Activated CD8-positive, alpha-beta memory T cell treated with anti-CD3 and anti-CD28 coated beads, Interleukin-2, amount 50 U/mL, for 48 hours (primary cell): ENCODE measurements around the gene E2F7.

ENCODE experiments used
- DNase-seq: peaks from one replicate; pipeline ENCODE4 v3.0.0-alpha.2; 2020

Gene E2F7

DNA sequence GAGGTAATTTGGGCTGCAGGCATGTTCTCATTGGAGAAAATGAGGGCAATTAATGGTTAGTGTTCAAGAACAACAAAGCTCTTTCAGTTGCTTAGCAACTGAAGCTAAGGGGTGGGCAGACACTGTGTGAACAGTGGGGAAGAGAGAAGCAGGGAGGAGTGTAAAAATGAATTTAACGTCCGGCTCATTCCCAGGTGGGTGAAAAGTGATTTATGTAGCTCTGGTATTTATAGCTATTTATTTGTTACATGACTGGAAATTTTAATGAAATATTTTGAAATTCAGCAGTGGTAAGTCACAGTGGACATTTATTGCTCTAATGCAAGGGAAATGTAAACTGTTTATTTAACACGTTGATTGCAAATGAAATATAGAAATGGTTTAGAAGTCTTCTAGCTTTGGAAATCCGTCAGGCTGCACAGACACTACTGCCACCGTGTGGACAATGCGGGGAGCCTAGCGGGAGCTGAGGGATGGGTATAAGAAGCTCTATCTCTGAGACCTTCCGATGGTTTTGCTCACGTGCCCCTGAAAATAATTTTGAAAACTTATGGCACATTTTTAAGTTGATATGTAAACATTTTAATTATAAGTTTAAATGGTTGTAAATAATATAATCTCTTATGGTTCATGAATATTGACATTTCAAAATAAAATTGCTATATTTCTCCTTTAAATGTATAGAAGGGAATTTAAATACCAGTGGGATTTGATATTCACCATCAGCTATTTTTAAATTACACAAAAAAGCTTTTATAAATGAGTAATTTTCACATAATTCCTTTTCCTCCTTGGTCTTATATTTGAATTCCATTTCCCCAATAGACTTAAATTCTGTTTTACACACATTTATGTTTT, 54.4 kb downstream of the E2F7 start:
- DNase-seq: peak; percentile 82

DNA sequence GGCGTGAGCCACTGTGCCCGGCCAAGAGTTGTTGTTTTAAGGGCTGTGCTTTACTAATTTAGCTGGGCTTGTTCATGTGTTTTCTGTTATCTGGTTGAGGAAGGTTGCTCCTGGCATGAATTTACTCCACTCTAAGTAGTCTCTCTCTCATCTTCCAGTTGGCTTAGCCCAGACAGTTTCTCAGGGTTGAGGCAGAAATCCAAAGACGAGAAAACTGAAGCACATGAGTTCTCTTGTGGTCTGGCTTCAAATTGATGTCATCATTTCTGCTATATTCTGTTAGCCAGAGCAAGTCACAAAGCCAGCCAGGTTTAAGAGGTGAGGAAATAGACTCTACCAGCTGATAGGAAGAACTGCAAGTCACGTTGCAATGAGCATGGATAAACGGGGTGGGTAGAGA, 57.9 kb downstream of the E2F7 start:
- no peak for DNase-seq

DNA sequence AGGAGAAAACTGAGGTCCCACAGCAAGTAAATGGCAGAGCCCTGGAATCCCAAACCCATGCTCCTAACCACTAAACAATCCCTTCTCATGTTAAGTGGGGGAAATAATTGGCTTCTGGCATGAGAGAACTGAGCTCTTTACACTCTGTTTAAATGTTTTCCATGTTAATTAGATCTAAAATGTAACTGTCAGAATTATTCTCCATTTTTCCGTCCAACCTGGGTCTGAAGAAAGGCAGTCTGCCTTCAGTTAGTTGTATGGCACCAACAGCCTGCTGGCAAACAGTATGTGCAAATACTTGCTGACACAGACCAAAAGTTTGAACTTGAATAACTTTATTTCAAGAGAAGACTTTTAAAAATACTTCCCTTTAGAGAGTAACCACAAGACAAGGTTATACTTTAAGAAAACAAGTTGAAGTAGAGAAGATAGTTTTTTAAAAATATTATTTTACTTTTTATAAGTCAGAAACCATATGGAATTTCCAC, 59.7 kb downstream of the E2F7 start:
- no peak for DNase-seq

DNA sequence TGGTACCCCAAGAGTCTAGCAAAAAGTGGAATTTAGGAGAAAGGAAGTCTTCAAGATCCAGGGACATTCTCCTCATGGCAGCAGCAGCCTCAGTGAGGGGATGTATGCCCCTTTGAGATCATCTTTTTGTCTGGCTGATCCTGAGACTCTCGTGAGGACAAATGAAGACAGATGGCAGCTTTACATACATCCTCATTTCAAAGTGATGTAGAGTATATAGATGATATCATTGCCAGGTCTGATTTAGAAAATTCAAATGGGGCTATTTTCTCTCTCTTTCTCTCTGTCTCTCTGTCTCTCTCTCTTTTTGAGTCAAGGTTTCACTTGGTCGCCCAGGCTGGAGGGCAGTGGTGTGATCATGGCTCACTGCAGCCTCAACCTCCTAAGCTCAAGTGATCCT, 61.5 kb downstream of the E2F7 start:
- no peak for DNase-seq

DNA sequence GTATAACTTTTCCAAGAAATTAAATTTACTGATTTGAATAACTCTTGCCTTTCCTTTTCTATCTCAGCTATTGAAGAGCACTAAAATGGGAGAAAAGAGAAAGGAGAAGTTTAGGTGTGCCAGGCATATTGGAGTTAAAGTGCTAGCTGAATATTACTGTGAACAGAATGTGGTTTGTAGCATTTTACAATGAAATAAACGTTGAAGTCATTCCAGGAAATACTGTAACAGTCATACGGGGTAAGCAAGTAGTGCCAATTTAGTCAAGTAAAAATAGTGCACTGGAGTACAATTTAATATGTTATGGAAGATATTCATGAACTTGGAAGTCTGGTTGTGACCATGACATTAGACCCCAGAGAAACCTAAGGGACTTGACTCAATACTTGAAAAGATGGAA, 62.1 kb downstream of the E2F7 start:
- no peak for DNase-seq

DNA sequence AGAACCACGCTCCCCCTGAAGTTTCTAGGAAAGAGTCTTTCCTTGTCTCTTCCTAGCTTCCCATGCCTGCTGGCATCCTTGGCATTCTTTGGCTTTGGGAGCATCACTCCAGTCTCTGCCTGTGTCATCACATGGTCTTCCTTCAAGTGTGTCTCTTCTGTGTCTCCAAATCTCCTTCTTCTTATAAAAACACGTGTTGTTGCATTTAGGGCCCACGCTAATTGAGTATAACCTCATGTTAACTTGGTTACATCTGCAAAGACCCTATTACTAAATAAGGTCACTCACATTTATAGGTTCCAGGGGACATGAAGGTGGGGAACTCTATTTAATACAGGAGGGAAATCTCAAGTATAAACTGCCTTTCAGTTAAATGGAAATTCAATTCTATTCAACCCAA, 63.0 kb downstream of the E2F7 start:
- no peak for DNase-seq

DNA sequence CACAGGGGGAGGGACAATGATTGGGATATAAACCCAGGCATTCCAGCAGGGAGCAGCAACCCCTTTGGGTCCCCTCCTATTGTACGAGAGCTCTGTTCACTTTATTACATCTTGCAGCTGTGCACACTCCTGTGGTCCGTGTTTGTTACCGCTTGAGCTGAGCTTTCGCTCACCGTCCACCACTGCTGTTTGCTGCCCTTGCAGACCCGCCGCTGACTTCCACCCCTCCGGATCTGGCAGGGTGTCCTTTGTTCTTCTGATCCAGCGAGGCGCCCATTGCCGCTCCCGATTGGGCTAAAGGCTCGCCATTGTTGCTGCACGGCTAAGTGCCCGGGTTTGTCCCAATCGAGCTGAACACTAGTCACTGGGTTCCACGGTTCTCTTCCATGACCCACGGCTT, 64.1 kb downstream of the E2F7 start:
- DNase-seq: no peak

DNA sequence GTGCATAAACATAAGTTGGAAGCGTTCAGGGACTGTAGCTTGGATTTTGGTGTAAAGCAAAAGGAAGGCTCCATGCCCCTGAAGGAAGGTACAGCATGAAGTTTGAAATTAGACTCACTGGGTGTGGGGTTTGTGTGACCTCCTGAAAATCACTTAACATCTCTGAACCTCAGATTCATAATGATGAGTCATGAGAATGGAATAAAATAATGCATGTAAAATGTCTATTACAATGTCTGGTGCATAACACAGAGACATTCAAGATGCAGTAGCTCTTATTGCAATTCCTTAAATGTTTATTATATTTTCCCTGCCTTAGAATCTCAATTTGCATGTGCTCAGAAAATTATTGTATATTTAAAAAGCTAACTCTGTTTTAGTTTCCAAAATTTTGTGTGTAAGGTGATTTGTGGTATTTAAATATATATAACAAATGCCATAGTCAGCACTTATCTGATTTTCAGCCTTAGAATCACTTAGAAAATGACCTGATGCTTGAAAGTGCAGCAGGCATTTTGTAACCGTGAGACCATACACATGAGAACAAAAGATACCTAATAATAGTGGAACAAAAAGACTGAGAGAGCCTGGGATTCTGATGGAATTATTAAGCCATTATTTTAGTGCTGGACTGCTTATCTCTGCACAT, 66.3 kb downstream of the E2F7 start:
- DNase-seq: no peak

DNA sequence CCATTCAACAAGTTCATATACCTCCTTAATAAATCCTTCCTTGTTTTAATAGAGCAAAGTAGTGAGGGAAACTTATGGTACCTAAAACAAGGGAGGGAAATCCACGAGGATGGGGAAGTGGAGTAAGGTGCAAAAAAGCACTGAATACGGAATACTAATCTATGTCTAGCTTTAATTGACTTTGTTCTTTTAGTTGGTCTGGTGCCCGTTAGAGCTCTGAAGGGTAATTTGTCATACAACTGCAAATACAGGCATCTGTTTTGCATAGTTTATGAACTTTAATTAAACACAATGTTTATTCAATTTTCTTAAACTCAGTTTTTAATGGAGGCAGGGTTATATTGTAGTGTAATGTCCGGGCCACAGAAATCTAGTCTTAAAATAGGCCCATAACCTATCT, 67.0 kb downstream of the E2F7 start:
- DNase-seq: no peak

DNA sequence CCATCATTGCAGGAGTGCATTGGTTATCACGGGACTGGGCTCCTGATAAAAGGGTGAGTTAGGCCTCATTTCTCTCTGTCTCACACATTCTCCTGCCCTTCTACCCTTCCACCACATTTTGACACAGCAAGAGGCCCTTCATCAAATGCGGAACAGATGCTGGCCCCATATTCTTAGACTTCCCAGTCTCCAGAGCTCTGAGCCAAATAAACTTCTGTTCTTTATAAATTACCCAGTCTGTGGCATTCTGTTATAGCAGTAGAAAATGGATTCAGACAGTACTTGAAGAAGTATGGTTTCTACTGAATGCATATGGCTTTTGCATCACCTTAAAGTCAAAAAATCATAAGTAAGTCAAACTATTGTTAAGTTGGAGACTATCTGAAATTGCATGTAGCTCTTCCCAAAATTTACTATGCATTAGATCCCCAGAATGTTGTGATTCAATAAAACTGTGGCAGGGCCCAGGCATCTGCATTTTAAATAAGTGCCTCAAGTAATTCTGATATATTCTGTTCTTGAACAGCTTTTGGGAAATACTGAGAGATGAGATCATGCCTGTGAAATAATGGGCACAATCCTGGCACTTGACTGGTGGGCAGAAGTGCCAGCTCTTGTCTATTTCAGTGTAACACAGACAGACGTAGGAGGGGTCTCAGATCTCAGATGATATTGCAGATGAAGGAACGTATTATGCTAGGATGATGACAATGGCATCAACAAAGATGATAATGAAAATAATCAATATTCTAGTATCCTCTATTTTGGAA, 68.2 kb downstream of the E2F7 start:
- DNase-seq: no peak

DNA sequence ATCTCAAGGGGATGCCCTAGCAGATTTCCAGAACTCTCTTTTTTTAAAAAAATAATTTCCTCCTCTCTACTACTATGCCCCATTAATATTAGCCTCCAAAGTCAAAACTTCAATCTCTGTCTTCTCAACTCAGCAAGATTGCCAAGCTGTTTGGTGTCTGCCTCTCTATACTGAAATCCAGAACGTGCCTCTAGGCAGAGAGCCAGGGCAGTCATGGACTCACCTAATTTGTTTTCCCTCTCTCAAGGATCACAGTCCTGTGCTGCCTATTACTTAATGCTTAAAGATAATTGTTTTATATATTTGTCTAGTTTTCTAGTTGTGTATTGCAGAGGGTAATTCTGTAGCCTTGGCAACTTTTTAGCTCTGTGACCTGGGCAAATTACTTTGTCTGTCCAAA, 74.7 kb downstream of the E2F7 start:
- DNase-seq: no peak

DNA sequence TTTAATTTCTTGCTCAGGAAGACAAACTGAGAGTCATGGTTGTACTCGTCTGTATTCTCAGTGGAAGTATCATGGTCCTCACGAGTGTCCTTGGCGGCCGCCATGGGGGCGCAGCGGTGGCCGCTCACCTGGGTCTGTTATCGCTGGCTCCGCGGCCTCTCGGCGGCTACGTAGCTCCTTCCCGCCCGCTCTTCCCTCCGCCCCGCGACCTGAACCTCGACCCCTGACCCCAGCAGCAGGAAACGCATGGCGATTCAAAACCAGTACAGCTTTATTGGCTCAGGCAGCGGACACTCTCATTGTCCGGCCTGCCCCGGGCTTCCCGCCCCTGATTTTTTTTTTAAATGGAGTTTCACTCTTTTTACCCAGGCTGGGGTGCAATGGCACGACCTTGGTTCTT, 80.8 kb downstream of the E2F7 start:
- DNase-seq: no peak

DNA sequence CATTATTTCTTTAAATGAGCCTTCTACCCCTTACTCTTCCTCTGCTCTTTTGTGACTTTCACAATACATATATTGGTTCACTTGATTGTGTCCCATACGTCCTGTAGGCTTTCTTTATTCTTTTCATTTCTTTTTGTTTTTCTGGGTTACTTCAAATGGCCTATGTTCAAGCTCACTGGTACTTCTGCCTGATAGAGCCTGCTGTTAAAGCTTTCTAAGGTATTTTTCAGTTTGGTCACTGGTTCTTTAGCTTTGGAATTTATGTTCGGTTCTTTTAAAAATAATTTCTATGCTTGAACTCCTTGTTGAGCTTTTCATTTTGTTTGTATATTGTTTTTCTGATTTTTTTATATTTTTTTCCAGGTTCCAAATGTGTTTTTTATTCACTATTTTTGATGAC, 81.9 kb downstream of the E2F7 start:
- no peak for DNase-seq

DNA sequence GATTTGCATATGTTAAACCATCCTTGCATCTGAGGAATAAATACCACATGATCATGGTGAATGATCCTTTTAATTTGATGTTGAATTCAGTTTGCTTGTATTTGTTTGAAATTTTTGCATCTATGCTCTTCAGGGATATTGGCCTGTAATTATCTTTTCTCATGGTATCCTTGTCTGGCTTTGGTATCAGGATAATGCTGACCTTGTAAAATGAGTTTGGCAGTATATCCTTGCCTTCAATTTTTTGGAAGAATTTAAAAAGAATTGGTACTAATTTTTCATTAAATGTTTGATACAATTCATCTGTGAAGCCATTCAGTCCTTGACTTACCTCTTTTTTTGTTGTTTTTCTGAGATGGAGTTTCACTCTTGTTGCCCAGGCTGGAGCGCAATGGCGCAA, 85.2 kb downstream of the E2F7 start:
- no peak for DNase-seq

DNA sequence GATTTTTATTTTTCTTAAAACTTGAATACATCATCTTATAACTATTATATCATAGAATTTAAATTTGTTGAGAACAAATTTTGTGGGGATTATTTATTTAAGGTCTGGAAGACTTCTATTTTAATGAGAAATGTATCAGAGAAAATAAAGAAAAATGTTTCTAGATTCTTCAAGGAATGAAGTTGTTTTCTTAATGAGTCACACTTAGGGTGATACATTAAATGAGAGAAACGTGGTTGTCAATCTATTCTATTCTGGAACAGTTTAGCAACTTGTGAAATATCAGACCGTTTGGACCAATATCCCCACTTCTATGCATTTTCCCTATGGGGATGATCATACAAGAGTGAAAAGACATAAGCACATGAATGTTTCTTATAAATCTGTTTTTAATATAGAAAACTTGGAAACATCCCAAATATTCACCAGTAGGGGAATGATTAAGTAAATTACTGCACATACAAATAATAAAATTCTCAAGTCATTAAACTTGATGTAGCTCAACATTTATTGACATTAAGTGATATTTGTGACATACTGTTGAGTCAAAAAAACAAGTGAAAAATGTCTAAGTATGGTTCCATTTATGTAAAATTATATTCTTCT, 88.5 kb downstream of the E2F7 start:
- DNase-seq: no peak
